ENCODE measurements around the gene PIAS4.

The PIAS4 gene

GRCh38 chr19:4043401-4043800, 35.9 kb downstream of the PIAS4 start:
- no peak for DNase-seq

GRCh38 chr19:4043966-4044715, 36.6 kb downstream of the PIAS4 start:
- no peak for DNase-seq

- DNase-seq: no peak
Observed at GRCh38 chr19:4044990-4045465, 37.5 kb downstream of the PIAS4 start.

GRCh38 chr19:4045597-4046361, 38.2 kb downstream of the PIAS4 start:
- no peak for DNase-seq

- DNase-seq: no peak
Observed at GRCh38 chr19:4046362-4046691, 38.8 kb downstream of the PIAS4 start.

GRCh38 chr19:4046946-4047683, 39.6 kb downstream of the PIAS4 start:
- DNase-seq: no peak

GRCh38 chr19:4049432-4049831, 41.9 kb downstream of the PIAS4 start:
- DNase-seq: no peak

- DNase-seq: no peak
Observed at GRCh38 chr19:4051175-4052101, 43.9 kb downstream of the PIAS4 start.

- no peak for DNase-seq
Observed at GRCh38 chr19:4052114-4052992, 44.8 kb downstream of the PIAS4 start.

GRCh38 chr19:4052993-4053422, 45.5 kb downstream of the PIAS4 start:
- no peak for DNase-seq

- no peak for DNase-seq
Observed at GRCh38 chr19:4053423-4054324, 46.1 kb downstream of the PIAS4 start.

GRCh38 chr19:4054441-4055208, 47.1 kb downstream of the PIAS4 start:
- no peak for DNase-seq

- no peak for DNase-seq
Observed at GRCh38 chr19:4055209-4055552, 47.6 kb downstream of the PIAS4 start.

GRCh38 chr19:4057931-4058692, 50.6 kb downstream of the PIAS4 start:
- DNase-seq: no peak

- no peak for DNase-seq
Observed at GRCh38 chr19:4058693-4059452, 51.3 kb downstream of the PIAS4 start.

- no peak for DNase-seq
Observed at GRCh38 chr19:4059453-4059871, 51.9 kb downstream of the PIAS4 start.

GRCh38 chr19:4059891-4060620, 52.5 kb downstream of the PIAS4 start:
- no peak for DNase-seq
